PC-9 (cell line): Measurements from ENCODE around the gene PSTPIP1. TPM values are rescaled to one million over a fixed set of nuclear protein-coding genes. Genes with fewer than 3 reads are reported as not detected.

Experiments
- BruUV-seq: library from RNA; stranded (reverse); fragments of 400-500 nt; replicated peaks from 2 replicates; lab custom pipeline; 2021; lab: Mats Ljungman, UMichigan
- CTCF ChIA-PET: fragments of 300-600 bp; sonication (Branson Sonifier 250); formaldehyde crosslinking; loops from one replicate; lab custom pipeline; 2022; ENCODE audit warnings: antibody characterized with exemption; lab: Charles Lee
- POLR2A ChIA-PET: fragments of 300-600 bp; sonication (Branson Sonifier 250); formaldehyde crosslinking; loops from one replicate; lab custom pipeline; 2022; ENCODE audit warnings: antibody characterized with exemption; ENCODE audit not compliant: unreplicated experiment; lab: Charles Lee
- DNase-seq, 2 experiments: peaks; one replicate each; pipeline versions ENCODE4 v3.0.0 to v3.0.0-alpha.2; 2015 to 2022; ENCODE audit warnings: mixed read lengths in 1 of 2
- H2AFZ ChIP-seq: fragments of 200-600 bp; sonication (generic); 2 replicates; pipeline ENCODE4 v1.8.1; 2017; ENCODE audit warnings: antibody characterized with exemption
- H3F3A ChIP-seq: fragments of 200-600 bp; sonication (generic); 2 replicates; pipeline ENCODE4 v1.8.1; 2017; ENCODE audit warnings: antibody characterized with exemption, mild to moderate bottlenecking, low read depth; ENCODE audit not compliant: insufficient read depth
- H3K27ac ChIP-seq: fragments of 200-600 bp; sonication (generic); 2 replicates; pipeline ENCODE4 v1.6.1; 2016; ENCODE audit warnings: mixed run types
- H3K27me3 ChIP-seq: fragments of 200-600 bp; sonication (generic); 2 replicates; pipeline ENCODE4 v1.6.1; 2016; ENCODE audit warnings: low read depth, mixed run types; ENCODE audit not compliant: insufficient read depth
- H3K36me3 ChIP-seq: fragments of 200-600 bp; sonication (generic); 2 replicates; pipeline ENCODE4 v1.6.1; 2016; ENCODE audit warnings: low read depth, mixed run types
- H3K4me1 ChIP-seq: fragments of 200-600 bp; sonication (generic); replicated peaks from 2 replicates; pipeline ENCODE4 v1.6.1; 2016; ENCODE audit warnings: mixed run types; ENCODE audit not compliant: insufficient read depth
- H3K4me2 ChIP-seq: fragments of 200-600 bp; sonication (generic); 2 replicates; pipeline ENCODE4 v1.6.1; 2017; ENCODE audit warnings: mixed run types
- H3K4me3 ChIP-seq: fragments of 200-600 bp; sonication (generic); 2 replicates; pipeline ENCODE4 v1.6.1; 2016; ENCODE audit warnings: mixed run types
- H3K79me2 ChIP-seq: fragments of 200-600 bp; sonication (generic); 2 replicates; pipeline ENCODE4 v1.6.1; 2017; ENCODE audit warnings: low read depth, mixed run types
- H3K9me2 ChIP-seq: fragments of 200-600 bp; sonication (generic); 2 replicates; pipeline ENCODE4 v1.8.1; 2017; ENCODE audit warnings: mild to moderate bottlenecking; ENCODE audit not compliant: insufficient read depth
- H3K9me3 ChIP-seq: fragments of 200-600 bp; sonication (generic); 2 replicates; pipeline ENCODE4 v1.8.1; 2016; ENCODE audit warnings: low read depth; ENCODE audit not compliant: insufficient read depth
- H4K20me1 ChIP-seq: fragments of 200-600 bp; sonication (generic); 2 replicates; pipeline ENCODE4 v1.8.1; 2017; ENCODE audit not compliant: insufficient read depth
- EZH2 ChIP-seq: fragments of 200-600 bp; sonication (generic); IDR thresholded peaks from 2 replicates; pipeline ENCODE4 v1.8.0; 2017; ENCODE audit warnings: antibody characterized with exemption, low read depth
- intact Hi-C: fragments of 100-400 bp; cut with micrococcal nuclease; formaldehyde crosslinking; loops from one replicate; pipeline ENCODE4 v1.10.0; 2022; ENCODE audit not compliant: unreplicated experiment
- total RNA-seq: library from RNA; stranded (reverse); gene quantifications from 2 replicates; pipeline ENCODE4 v1.2.3, GENCODE V29; 2021
- TF ChIP-seq, protein P1 (sequence below): fragments of 200-600 bp; sonication (generic); conservative IDR thresholded peaks from 2 replicates; pipeline ENCODE4 v1.6.1; 2017; ENCODE audit warnings: mixed run types, antibody characterized with exemption, mild to moderate bottlenecking, moderate library complexity

Gene PSTPIP1
- total RNA-seq, 1 experiment from 2014 or later: not detected

- Histone ChIP-seq H3K9me3 (no peaks in the 10 kb centered on the region), H3F3A (no peaks in the 10 kb centered on the region), H4K20me1 (no peaks in the 10 kb centered on the region), H3K4me3 (no peak overlapping the region), H3K27me3 (0 out of 2 replicates have a peak, but pooled peaks cover 10% of the 10 kb centered on the region), H3K79me2 (no peaks in the 10 kb centered on the region), H3K36me3 (no peaks in the 10 kb centered on the region), H2AFZ (no peak overlapping the region), H3K4me1 (no peaks in the 10 kb centered on the region), H3K27ac (no peak overlapping the region), H3K9me2 (no peaks in the 10 kb centered on the region), H3K4me2 (no peak overlapping the region)
- BruUV-seq: no TSS peak
- POLR2A ChIA-PET: interaction anchor here (0.6 kb wide), 1 partner anchor 91 kb away, joined by 3 read pairs; no protein-coding TSS in a partner anchor
- CTCF ChIA-PET: no interaction called here
- intact Hi-C loops: no loop called here
- no peak for DNase-seq
- TF ChIP-seq, protein P1, sequence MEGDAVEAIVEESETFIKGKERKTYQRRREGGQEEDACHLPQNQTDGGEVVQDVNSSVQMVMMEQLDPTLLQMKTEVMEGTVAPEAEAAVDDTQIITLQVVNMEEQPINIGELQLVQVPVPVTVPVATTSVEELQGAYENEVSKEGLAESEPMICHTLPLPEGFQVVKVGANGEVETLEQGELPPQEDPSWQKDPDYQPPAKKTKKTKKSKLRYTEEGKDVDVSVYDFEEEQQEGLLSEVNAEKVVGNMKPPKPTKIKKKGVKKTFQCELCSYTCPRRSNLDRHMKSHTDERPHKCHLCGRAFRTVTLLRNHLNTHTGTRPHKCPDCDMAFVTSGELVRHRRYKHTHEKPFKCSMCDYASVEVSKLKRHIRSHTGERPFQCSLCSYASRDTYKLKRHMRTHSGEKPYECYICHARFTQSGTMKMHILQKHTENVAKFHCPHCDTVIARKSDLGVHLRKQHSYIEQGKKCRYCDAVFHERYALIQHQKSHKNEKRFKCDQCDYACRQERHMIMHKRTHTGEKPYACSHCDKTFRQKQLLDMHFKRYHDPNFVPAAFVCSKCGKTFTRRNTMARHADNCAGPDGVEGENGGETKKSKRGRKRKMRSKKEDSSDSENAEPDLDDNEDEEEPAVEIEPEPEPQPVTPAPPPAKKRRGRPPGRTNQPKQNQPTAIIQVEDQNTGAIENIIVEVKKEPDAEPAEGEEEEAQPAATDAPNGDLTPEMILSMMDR: no peak
- no peak for TF ChIP-seq EZH2
Observed at GRCh38 chr15:76968306-76968705, 26.6 kb upstream of the PSTPIP1 start.

DNA sequence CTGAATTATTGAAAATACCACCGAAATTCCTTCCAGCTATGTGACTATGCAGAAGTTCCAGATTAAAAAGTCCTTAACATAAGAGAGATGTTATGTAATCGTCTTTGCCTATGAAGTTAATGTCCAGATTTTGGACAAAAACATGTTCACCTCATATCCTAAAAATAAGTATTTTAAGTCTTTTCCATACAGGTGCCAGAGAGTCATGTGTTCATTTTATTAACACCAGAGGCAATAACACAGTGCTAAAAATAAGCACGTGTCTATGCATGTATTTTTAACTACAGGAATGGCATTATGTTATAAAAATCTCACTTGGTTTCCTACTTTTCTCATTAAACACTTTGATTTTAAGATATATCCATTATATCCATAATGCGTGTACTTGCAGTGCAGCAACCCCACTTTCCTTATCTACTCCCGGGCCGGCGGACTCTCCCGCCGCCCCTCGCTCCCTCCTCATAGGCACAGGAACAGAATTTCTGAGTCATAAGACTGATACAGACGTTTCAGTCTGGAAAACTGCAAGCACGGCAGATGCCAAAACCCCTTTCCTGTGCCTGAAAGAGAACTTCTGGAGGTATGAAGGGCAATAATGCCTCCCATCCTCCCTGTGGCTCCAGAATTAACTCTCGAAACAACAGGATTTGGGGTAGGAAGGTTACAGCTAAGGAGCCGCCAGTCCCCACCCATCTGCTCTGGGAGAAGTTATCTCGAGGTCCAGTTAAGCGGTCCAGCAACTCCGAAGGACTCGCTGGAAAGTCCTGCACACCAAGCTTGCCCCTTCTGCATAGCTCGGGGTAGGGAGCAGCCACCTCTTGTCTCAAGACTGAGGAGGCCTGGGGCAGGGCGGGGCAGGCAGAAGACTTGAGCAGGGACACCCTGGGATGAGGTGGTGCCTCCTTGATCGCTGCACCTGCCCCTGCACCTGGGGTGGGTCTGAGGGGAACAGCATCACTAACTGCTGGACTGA, 22.3 kb upstream of the PSTPIP1 start:
- Histone ChIP-seq H4K20me1 (no peaks in the 10 kb centered on the region), H3K4me3 (no peak overlapping the region), H3K9me2 (no peaks in the 10 kb centered on the region), H3K9me3 (no peaks in the 10 kb centered on the region), H3K27ac (no peak overlapping the region), H3F3A (no peaks in the 10 kb centered on the region), H3K79me2 (no peaks in the 10 kb centered on the region), H3K4me2 (no peak overlapping the region), H3K36me3 (no peaks in the 10 kb centered on the region), H3K4me1 (no peaks in the 10 kb centered on the region), H3K27me3 (no peaks in the 10 kb centered on the region), H2AFZ (no peak overlapping the region)
- ChIA-PET POLR2A (no interaction called here), CTCF (interaction anchor here (0.6 kb wide), 1 partner anchor 878 kb away, joined by 4 read pairs; no protein-coding TSS in a partner anchor)
- intact Hi-C loops: no loop called here
- DNase-seq: no peak
- BruUV-seq: no TSS peak
- TF ChIP-seq, protein P1: no peak
- TF ChIP-seq EZH2: no peak

DNA sequence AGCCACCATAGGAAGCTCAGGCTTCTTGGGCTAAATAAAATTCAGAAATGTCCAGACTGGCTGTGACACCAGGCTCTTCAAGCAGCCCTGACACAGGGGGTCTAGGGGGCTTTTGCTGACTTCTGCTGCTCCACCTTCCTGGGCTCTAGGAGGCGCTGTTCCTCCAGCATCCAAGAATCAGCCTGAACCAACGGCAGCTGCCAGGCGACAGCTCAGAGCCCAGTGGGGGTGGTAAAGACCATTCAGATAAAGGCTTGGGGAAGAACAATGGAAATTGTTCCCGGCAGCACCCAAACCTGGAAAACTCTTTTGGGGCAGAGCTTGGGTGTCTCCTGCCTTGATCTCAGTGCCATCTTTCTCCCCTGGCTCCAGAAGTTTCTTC, 21.6 kb upstream of the PSTPIP1 start:
- POLR2A ChIA-PET: no interaction called here
- H2AFZ ChIP-seq: no peak overlapping the region
- H3K79me2 ChIP-seq: no peaks in the 10 kb centered on the region
- H3K9me2 ChIP-seq: no peaks in the 10 kb centered on the region
- H4K20me1 ChIP-seq: no peaks in the 10 kb centered on the region
- no peaks in the 10 kb centered on the region for H3K9me3 ChIP-seq
- intact Hi-C loops: no loop called here
- H3F3A ChIP-seq: no peaks in the 10 kb centered on the region
- H3K4me1 ChIP-seq: no peaks in the 10 kb centered on the region
- TF ChIP-seq EZH2: no peak
- TF ChIP-seq, protein P1: no peak; the same call in 1 of the 2 replicates
- no peak overlapping the region for H3K27ac ChIP-seq
- BruUV-seq: no TSS peak
- no peaks in the 10 kb centered on the region; the same call in 1 of the 2 replicates for H3K27me3 ChIP-seq
- no peak overlapping the region for H3K4me2 ChIP-seq
- CTCF ChIA-PET: interaction anchor here (0.6 kb wide), 1 partner anchor 877 kb away, joined by 4 read pairs; no protein-coding TSS in a partner anchor
- no peaks in the 10 kb centered on the region for H3K36me3 ChIP-seq
- no peak for DNase-seq
- H3K4me3 ChIP-seq: no peak overlapping the region
